ENCODE data around the gene POMGNT2. TPM values are rescaled to one million over a fixed set of nuclear protein-coding genes. Genes with fewer than 3 reads are reported as not detected.
A peak's percentile ranks its signal among the peaks of the same experiment; 100 is the strongest.

The POMGNT2 gene
- total RNA-seq, 1 donor = 9.3 TPM

DNA sequence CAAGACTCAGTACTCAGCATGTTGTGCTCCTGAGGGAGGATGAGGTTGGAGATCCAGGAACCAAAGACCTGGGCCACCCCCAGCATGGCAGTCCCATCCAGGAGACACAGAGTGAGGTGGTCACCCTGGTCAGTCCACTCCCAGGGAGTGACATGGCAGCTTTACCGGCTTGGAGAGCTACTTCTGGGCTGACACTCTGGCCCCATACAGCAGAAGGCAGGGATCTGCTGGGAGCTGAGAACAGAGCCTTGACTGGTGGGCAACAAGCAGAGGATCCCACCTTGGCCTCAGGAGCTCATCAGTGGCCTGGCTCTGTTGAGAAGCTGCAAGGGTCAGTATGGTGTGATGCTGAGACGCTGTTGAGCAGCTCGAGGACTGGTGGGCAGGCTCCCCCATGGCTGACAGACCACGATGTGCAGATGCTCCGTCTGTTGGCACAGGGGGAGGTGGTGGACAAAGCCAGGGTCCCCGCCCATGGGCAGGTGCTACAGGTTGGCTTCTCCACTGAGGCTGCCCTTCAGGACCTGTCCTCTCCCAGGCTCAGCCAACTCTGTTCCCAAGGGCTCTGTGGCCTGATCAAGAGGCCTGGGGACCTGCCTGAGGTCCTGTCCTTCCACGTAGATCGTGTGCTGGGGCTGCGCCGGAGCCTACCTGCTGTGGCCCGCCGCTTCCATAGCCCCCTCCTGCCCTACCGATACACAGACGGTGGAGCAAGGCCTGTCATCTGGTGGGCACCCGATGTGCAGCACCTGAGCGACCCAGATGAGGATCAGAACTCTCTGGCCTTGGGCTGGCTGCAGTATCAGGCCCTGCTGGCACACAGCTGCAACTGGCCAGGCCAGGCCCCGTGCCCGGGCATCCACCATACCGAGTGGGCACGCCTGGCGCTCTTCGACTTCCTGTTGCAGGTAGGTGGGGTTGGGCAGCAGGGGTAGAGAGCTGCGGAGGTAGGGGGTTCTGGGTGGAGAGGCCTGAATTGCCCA, 72.9 kb downstream of the POMGNT2 start:
- H3K4me3 ChIP-seq (ENCODE audit: low read depth, low read length) = no peak overlapping the region
- TF ChIP-seq, protein P1, sequence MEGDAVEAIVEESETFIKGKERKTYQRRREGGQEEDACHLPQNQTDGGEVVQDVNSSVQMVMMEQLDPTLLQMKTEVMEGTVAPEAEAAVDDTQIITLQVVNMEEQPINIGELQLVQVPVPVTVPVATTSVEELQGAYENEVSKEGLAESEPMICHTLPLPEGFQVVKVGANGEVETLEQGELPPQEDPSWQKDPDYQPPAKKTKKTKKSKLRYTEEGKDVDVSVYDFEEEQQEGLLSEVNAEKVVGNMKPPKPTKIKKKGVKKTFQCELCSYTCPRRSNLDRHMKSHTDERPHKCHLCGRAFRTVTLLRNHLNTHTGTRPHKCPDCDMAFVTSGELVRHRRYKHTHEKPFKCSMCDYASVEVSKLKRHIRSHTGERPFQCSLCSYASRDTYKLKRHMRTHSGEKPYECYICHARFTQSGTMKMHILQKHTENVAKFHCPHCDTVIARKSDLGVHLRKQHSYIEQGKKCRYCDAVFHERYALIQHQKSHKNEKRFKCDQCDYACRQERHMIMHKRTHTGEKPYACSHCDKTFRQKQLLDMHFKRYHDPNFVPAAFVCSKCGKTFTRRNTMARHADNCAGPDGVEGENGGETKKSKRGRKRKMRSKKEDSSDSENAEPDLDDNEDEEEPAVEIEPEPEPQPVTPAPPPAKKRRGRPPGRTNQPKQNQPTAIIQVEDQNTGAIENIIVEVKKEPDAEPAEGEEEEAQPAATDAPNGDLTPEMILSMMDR (IDR thresholded peaks at IDR 0.05; ENCODE audit: insufficient read depth, low read length) = no peak
- no peak for DNase-seq (ENCODE audit: low read depth)

DNA sequence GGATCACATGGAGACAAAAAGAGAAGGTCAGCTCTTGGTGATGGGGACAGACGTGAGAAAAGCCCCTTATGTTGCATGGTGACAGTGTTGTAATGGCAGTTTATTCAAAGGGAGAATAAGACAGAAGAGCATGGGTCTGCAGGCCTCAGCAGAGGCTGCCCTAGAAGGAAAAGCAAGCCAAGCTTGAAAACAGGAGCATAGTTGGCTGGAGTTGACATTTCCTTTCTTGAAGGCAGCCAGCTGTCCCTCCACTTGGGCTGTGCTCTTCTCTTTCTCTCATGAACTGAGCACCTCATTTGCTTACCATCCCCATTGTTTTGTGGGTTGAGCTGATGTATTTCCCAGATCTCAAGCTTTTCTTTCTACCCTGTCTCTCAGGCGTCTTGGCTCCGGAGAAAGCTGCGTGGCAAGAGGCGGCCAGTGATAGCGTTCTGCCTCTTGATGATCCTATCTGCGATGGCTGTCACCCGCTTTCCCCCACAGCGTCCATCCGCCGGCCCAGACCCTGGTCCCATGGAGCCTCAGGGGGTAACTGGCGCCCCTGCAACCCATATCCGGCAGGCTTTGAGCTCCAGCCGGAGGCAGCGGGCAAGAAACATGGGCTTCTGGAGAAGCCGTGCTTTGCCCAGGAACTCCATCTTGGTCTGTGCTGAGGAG, 73.9 kb downstream of the POMGNT2 start:
- DNase-seq (ENCODE audit: low read depth) = no peak
- TF ChIP-seq, protein P1 (IDR thresholded peaks at IDR 0.05; ENCODE audit: insufficient read depth, low read length) = no peak
- H3K4me3 ChIP-seq (ENCODE audit: low read depth, low read length) = no peak overlapping the region

DNA sequence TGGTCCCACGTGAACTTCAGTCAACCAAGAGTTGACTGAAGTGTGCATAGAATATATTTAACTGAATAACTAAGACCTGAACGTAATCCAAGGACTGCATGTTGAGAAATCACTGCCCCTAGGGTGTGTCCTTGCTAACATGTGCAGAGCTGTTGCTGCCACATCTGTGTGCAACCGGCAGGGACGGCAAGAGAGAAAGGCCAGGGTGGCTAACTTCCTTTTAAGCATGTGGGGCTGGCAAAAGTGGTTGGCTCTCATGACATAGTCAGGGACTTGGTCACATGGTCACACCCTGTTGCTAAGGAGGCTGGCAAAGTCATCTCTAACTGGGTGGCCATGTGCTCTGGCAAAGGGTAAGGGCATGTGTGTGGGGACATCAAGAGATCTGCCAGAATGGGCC, 74.4 kb downstream of the POMGNT2 start:
- peak; percentile 25 for DNase-seq (ENCODE audit: low read depth)
- TF ChIP-seq, protein P1 (IDR thresholded peaks at IDR 0.05; ENCODE audit: insufficient read depth, low read length) = no peak
- H3K4me3 ChIP-seq (ENCODE audit: low read depth, low read length) = no peak overlapping the region

DNA sequence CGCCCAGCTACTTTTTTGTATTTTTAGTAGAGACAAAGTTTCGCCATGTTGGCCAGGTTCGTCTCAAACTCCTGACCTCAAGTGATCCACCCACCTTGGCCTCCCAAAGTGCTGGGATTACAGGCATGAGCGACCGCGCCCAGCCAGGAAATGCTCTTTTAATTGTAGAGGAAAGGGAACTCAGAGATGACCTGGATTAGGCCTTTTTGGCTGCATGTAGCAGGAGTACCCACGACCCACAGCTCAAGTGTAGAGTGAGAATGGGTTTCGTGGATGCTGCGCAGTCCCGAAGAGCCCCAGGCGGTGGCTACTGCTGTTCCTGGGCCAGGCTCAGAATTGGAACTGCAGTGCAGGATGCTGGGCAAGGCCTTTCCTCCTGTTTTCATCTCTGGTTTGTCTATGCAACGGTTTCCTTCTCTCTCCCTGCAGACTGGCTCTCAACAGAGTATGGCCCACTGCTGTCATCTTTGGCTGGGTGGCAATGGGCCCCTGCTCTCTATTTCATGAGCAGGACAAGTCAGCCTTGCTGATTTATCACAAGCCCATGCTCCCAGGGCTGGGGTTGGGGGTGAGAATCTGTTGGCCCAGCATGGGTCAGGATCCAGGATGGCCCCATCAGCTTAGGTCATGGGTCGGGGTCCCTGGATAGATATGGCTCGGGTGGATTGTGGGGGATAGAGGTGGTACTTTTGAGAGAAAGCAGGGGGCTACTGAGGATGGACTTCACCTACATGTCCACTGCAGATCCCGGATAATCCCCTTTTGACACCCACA, 75.5 kb downstream of the POMGNT2 start:
- no peak for DNase-seq (ENCODE audit: low read depth)
- TF ChIP-seq, protein P1 (IDR thresholded peaks at IDR 0.05; ENCODE audit: insufficient read depth, low read length) = no peak
- no peak overlapping the region for H3K4me3 ChIP-seq (ENCODE audit: low read depth, low read length)

Other genes starting within 250 kb of the POMGNT2 start
- not detected in 2 replicates for gene CYP8B1, start 230.2 kb downstream of the POMGNT2 start, total RNA-seq (ENCODE audit: low replicate concordance)
- 0.74 and 2.6 TPM in 2 replicates for gene ZNF662, start 199.9 kb downstream of the POMGNT2 start, total RNA-seq (ENCODE audit: low replicate concordance)
- gene GASK1A, start 126.8 kb downstream of the POMGNT2 start, total RNA-seq (ENCODE audit: low replicate concordance) = 0.63 and 0.82 TPM in 2 replicates
- 17.3 and 24.9 TPM in 2 replicates for gene SNRK, start 180.5 kb upstream of the POMGNT2 start, total RNA-seq (ENCODE audit: low replicate concordance)

All from fibroblast of the aortic adventitia (primary cell).